ENCODE measurements around the gene STAB2. TPM values are rescaled to one million over a fixed set of nuclear protein-coding genes. Genes with fewer than 3 reads are reported as not detected.

STAB2 gene
- total and polyA plus RNA-seq, 2 of the 8 experiments (the other 6 are each of a cell fraction or from before 2014, with no cell fraction given) = not detected

GRCh38 chr12:103640831-103641230 is 53.8 kb downstream of the STAB2 start:
- Histone ChIP-seq H3K23ac (ENCODE audit: insufficient read length) (no peak overlapping the region), H4K91ac (replicated peaks; ENCODE audit: insufficient read length, low read length) (no peak overlapping the region), H2BK120ac (replicated peaks; ENCODE audit: low read depth, low read length) (no peak overlapping the region), H3K4me1 (replicated peaks in 1 of 4; ENCODE audit: control insufficient read depth in 3 of 4, insufficient read depth in 4 of 4, low read length in 3 of 4) (no peaks in the 10 kb centered on the region), H2BK12ac (ENCODE audit: low read depth, low read length) (no peak overlapping the region), H3K9ac (replicated peaks in 1 of 4; ENCODE audit: extremely low read depth in 1 of 4, low read depth in 3 of 4, low read length in 3 of 4) (no peak overlapping the region), H2AFZ (ENCODE audit: low read length) (no peak overlapping the region), H3K18ac (ENCODE audit: extremely low read depth, low read length) (no peak overlapping the region), H3K9me3 (ENCODE audit: insufficient read depth in 2 of 2, low read depth in 1 of 2, low read length in 1 of 2) (peaks cover 0 to 9% of the 10 kb centered on the region in 2 experiments; a peak in 1 of 4 replicates), H3K4ac (replicated peaks; ENCODE audit: insufficient read length, low read depth, low read length) (no peak overlapping the region), H3K36me3 (ENCODE audit: control insufficient read depth in 2 of 4, insufficient read depth in 4 of 4, low read length in 3 of 4) (no peaks in the 10 kb centered on the region), H2BK15ac (ENCODE audit: low read length) (no peak overlapping the region), H3K27ac (ENCODE audit: low read depth, low read length) (no peak overlapping the region), H3K4me2 (ENCODE audit: insufficient read depth in 1 of 2, low read depth in 2 of 2, low read length in 2 of 2) (no peak overlapping the region), H3K23me2 (ENCODE audit: low read depth, low read length) (no peaks in the 10 kb centered on the region), H3K79me1 (ENCODE audit: low read depth, low read length) (no peaks in the 10 kb centered on the region), H3K27me3 (replicated peaks in 1 of 4; ENCODE audit: control insufficient read depth in 3 of 4, extremely low read depth in 1 of 4, insufficient read depth in 3 of 4, low read length in 3 of 4) (no peaks in the 10 kb centered on the region), H2BK20ac (ENCODE audit: low read length) (no peak overlapping the region), H4K5ac (ENCODE audit: insufficient read length, low read depth, low read length) (no peak overlapping the region), H3K56ac (replicated peaks; ENCODE audit: insufficient read length, low read depth, low read length) (no peak overlapping the region), H3K14ac (ENCODE audit: insufficient read length) (no peak overlapping the region), H2BK5ac (ENCODE audit: low read depth, low read length) (no peak overlapping the region), H4K20me1 (replicated peaks in 1 of 2; ENCODE audit: control insufficient read depth in 1 of 2, insufficient read depth in 2 of 2, low read length in 2 of 2) (no peaks in the 10 kb centered on the region), H3K4me3 (ENCODE audit: extremely low read depth in 1 of 4, insufficient read depth in 2 of 4, low read depth in 3 of 4, low read length in 4 of 4) (no peak overlapping the region), H4K8ac (ENCODE audit: extremely low read depth, insufficient read depth, low read length) (no peak overlapping the region), H2AK5ac (ENCODE audit: low read depth, low read length) (no peak overlapping the region), H3K79me2 (ENCODE audit: control insufficient read depth in 1 of 2, insufficient read depth in 2 of 2, low read length in 2 of 2) (no peaks in the 10 kb centered on the region)
- no peak for TF ChIP-seq ASH2L (IDR thresholded peaks at IDR 0.05; ENCODE audit: low read length)
- no peak for TF ChIP-seq NANOG (IDR thresholded peaks at IDR 0.05; ENCODE audit: insufficient read depth, low read depth, low read length, poor library complexity, severe bottlenecking)
- TF ChIP-seq TAF7 (optimal IDR thresholded peaks at IDR 0.05; ENCODE audit: borderline replicate concordance, low read depth, low read length) = no peak
- TF ChIP-seq KDM1A (IDR thresholded peaks at IDR 0.05; ENCODE audit: borderline replicate concordance, low read length) = no peak
- TF ChIP-seq JUND (IDR thresholded peaks at IDR 0.05; ENCODE audit: low read length) = no peak
- no peak for TF ChIP-seq KDM5A (IDR thresholded peaks at IDR 0.05; ENCODE audit: low read length)
- TF ChIP-seq BRCA1 (IDR thresholded peaks at IDR 0.05; ENCODE audit: low read depth, low read length) = no peak
- no peak for TF ChIP-seq CTCF (IDR thresholded peaks at IDR 0.05; ENCODE audit: control extremely low read depth in 1 of 3, insufficient read depth in 1 of 3, low read depth in 1 of 3, low read length in 3 of 3)
- WGBS, 2 experiments (ENCODE audit: extremely low coverage in 1 of 2, insufficient coverage in 1 of 2, insufficient read length in 1 of 2, insufficient replicate concordance in 2 of 2, low coverage in 1 of 2, low lambda C conversion rate in 2 of 2, missing lambda C conversion rate in 1 of 2) = 88% methylated on average over 4 of the region's 4 CpGs; no CpG with 5 or more reads in 1 of the 2 experiments
- CTCF ChIA-PET (ENCODE audit: partially characterized antibody) = interaction anchor here (0.8 to 3.2 kb wide), 3 partner anchors 8 to 66 kb away, joined by 3 to 37 read pairs (median 5); no protein-coding TSS in a partner anchor
- DNase-seq (ENCODE audit: low read depth in 1 of 2, low spot score in 2 of 2) = no peak
- POLR2A ChIA-PET (ENCODE audit: partially characterized antibody) = no interaction called here
- FAIRE-seq = no peak
